OCI-LY7 (cell line): ENCODE measurements around the gene CDCP1. TPM values are rescaled to one million over a fixed set of nuclear protein-coding genes. Genes with fewer than 3 reads are reported as not detected.

Source experiments
- BruUV-seq: library from RNA; stranded (reverse); fragments of 400-500 nt; replicated peaks from 2 replicates; lab custom pipeline; 2021; lab: Mats Ljungman, UMichigan
- CTCF ChIA-PET: fragments of 300-600 bp; sonication (Branson Sonifier 250); formaldehyde crosslinking; loops from one replicate; lab custom pipeline; 2022; ENCODE audit warnings: antibody characterized with exemption; ENCODE audit not compliant: unreplicated experiment; lab: Charles Lee
- POLR2A ChIA-PET: fragments of 300-600 bp; sonication (Branson Sonifier 250); formaldehyde crosslinking; loops from one replicate; lab custom pipeline; 2022; ENCODE audit warnings: antibody characterized with exemption; lab: Charles Lee
- DNase-seq: peaks from one replicate; pipeline ENCODE4 v3.0.0-alpha.2; 2015; ENCODE audit warnings: low spot score
- H2AFZ ChIP-seq: fragments of 200-600 bp; sonication (generic), shearing (Covaris generic); 2 replicates; pipeline ENCODE4 v1.6.1; 2014; ENCODE audit warnings: mild to moderate bottlenecking, antibody characterized with exemption, low read length, moderate library complexity
- H3K27ac ChIP-seq: fragments of 200-600 bp; sonication (generic); 2 replicates; pipeline ENCODE4 v1.5.1; 2014; ENCODE audit warnings: mixed run types, low read depth, mild to moderate bottlenecking, moderate library complexity, low read length, inconsistent platforms; ENCODE audit not compliant: poor library complexity, severe bottlenecking
- H3K36me3 ChIP-seq: fragments of 200-600 bp; sonication (generic); 2 replicates; pipeline ENCODE4 v1.6.1; 2014; ENCODE audit warnings: mild to moderate bottlenecking, antibody characterized with exemption, low read length, moderate library complexity, mixed read lengths; ENCODE audit not compliant: insufficient read depth
- H3K4me1 ChIP-seq: fragments of 200-600 bp; sonication (generic); 2 replicates; pipeline ENCODE4 v1.5.1; 2014; ENCODE audit warnings: mild to moderate bottlenecking, low read length; ENCODE audit not compliant: insufficient read depth, poor library complexity, severe bottlenecking
- H3K4me2 ChIP-seq: fragments of 200-600 bp; sonication (generic); 2 replicates; pipeline ENCODE4 v1.6.1; 2014; ENCODE audit warnings: mild to moderate bottlenecking, low read length
- H3K4me3 ChIP-seq: fragments of 200-600 bp; sonication (generic); 2 replicates; pipeline ENCODE4 v1.5.1; 2014; ENCODE audit warnings: mild to moderate bottlenecking, low read depth, low read length; ENCODE audit not compliant: poor library complexity, severe bottlenecking
- H3K79me2 ChIP-seq: fragments of 200-600 bp; sonication (generic); 2 replicates; pipeline ENCODE4 v1.6.1; 2016; ENCODE audit warnings: low read depth, mild to moderate bottlenecking, low read length, moderate library complexity, mixed read lengths; ENCODE audit not compliant: insufficient read depth
- H3K9me2 ChIP-seq: fragments of 200-600 bp; sonication (generic); 2 replicates; pipeline ENCODE4 v1.6.1; 2016; ENCODE audit warnings: mild to moderate bottlenecking, low read length, mixed read lengths; ENCODE audit not compliant: insufficient read depth
- H3K9me3 ChIP-seq: fragments of 200-600 bp; sonication (generic); 2 replicates; pipeline ENCODE4 v1.6.1; 2014; ENCODE audit warnings: mild to moderate bottlenecking, mixed run types, low read length, mixed read lengths
- H4K20me1 ChIP-seq: fragments of 200-600 bp; sonication (generic); 2 replicates; pipeline ENCODE4 v1.6.1; 2014; ENCODE audit warnings: mild to moderate bottlenecking, antibody characterized with exemption, low read length, moderate library complexity, mixed read lengths; ENCODE audit not compliant: insufficient read depth
- CTCF ChIP-seq: fragments of 200-600 bp; sonication (generic); conservative IDR thresholded peaks from 2 replicates; pipeline ENCODE4 v1.5.1; 2014; ENCODE audit warnings: mild to moderate bottlenecking, antibody characterized with exemption, low read length, moderate library complexity, mixed read lengths
- EZH2phosphoT487 ChIP-seq: fragments of 200-600 bp; sonication (generic); IDR thresholded peaks from 2 replicates; pipeline ENCODE4 v1.6.1; 2018; ENCODE audit warnings: low read depth, borderline replicate concordance, mild to moderate bottlenecking, mixed run types, antibody characterized with exemption, low read length, moderate library complexity, mixed read lengths
- intact Hi-C: fragments of 100-400 bp; cut with micrococcal nuclease; formaldehyde crosslinking; loops from one replicate; pipeline ENCODE4 v1.10.0; 2022; ENCODE audit not compliant: unreplicated experiment
- total RNA-seq, 2 experiments: library from RNA; depleted of rRNA in 1 of 2; stranded (reverse); fragments of >200 nt in 1 of 2; shearing (Covaris generic) in 1 of 2; gene quantifications; 2 replicates each; pipeline ENCODE4 v1.2.3, GENCODE V29; 2014 to 2022

Gene CDCP1
- total RNA-seq, 2 experiments from 2014 or later, result not detected

GRCh38 chr3:45119824-45120358, 26.3 kb downstream of the CDCP1 start:
- H4K20me1 ChIP-seq, result no peaks in the 10 kb centered on the region
- H3K4me3 ChIP-seq, result no peak overlapping the region
- TF ChIP-seq CTCF, result no peak
- no peak for TF ChIP-seq EZH2phosphoT487
- H2AFZ ChIP-seq, result no peak overlapping the region
- ChIA-PET POLR2A (no interaction called here), CTCF (no interaction called here)
- BruUV-seq, result no TSS peak
- no peaks in the 10 kb centered on the region for H3K9me2 ChIP-seq
- no peaks in the 10 kb centered on the region for H3K4me1 ChIP-seq
- no peak for DNase-seq
- no peaks in the 10 kb centered on the region for H3K9me3 ChIP-seq
- intact Hi-C loops, result no loop called here
- no peaks in the 10 kb centered on the region for H3K79me2 ChIP-seq
- H3K4me2 ChIP-seq, result no peak overlapping the region
- no peak overlapping the region for H3K27ac ChIP-seq
- H3K36me3 ChIP-seq, result no peaks in the 10 kb centered on the region

DNA sequence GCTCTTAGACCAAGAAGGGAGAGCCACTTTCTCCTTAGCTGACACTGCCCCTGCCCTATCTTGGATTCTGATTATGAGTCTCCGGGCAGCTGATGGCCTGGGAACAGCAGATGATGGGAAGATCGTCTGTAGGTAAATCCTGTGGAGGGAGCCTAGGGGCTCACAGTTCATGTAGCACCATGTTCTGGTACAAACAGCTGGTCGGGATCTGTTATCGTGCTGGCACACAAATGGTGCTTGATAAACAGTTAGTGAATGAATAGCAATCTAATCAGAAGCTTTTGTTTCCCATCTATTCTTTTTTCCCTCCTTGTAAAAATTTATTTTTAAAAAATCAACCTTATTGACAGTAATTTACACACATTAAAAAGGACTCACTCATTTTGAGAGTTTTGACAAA, 26.8 kb downstream of the CDCP1 start:
- H3K27ac ChIP-seq, result no peak overlapping the region
- no peaks in the 10 kb centered on the region for H3K79me2 ChIP-seq
- H3K4me2 ChIP-seq, result no peak overlapping the region
- no peak overlapping the region for H3K4me3 ChIP-seq
- DNase-seq, result no peak
- TF ChIP-seq CTCF (no peak), EZH2phosphoT487 (no peak)
- no peaks in the 10 kb centered on the region for H3K9me3 ChIP-seq
- no peaks in the 10 kb centered on the region for H3K4me1 ChIP-seq
- H3K36me3 ChIP-seq, result no peaks in the 10 kb centered on the region
- H3K9me2 ChIP-seq, result no peaks in the 10 kb centered on the region
- no TSS peak for BruUV-seq
- no peak overlapping the region for H2AFZ ChIP-seq
- ChIA-PET POLR2A (no interaction called here), CTCF (no interaction called here)
- H4K20me1 ChIP-seq, result no peaks in the 10 kb centered on the region
- intact Hi-C loops, result no loop called here

GRCh38 chr3:45118615-45119071, 27.5 kb downstream of the CDCP1 start:
- intact Hi-C loops, result no loop called here
- Histone ChIP-seq H3K9me3 (no peaks in the 10 kb centered on the region), H3K79me2 (no peaks in the 10 kb centered on the region), H3K4me1 (no peaks in the 10 kb centered on the region), H3K4me3 (no peak overlapping the region), H4K20me1 (no peaks in the 10 kb centered on the region), H3K36me3 (no peaks in the 10 kb centered on the region), H3K27ac (no peak overlapping the region), H3K9me2 (no peaks in the 10 kb centered on the region), H2AFZ (no peak overlapping the region), H3K4me2 (no peak overlapping the region)
- BruUV-seq, result no TSS peak
- ChIA-PET POLR2A (interaction anchor here (0.6 kb wide), 1 partner anchor 78 kb away, joined by 3 read pairs; no protein-coding TSS in a partner anchor), CTCF (no interaction called here)
- no peak for TF ChIP-seq EZH2phosphoT487
- no peak for TF ChIP-seq CTCF
- DNase-seq, result no peak
